Measurements from ENCODE around the gene RPS19.

Gene RPS19

DNA sequence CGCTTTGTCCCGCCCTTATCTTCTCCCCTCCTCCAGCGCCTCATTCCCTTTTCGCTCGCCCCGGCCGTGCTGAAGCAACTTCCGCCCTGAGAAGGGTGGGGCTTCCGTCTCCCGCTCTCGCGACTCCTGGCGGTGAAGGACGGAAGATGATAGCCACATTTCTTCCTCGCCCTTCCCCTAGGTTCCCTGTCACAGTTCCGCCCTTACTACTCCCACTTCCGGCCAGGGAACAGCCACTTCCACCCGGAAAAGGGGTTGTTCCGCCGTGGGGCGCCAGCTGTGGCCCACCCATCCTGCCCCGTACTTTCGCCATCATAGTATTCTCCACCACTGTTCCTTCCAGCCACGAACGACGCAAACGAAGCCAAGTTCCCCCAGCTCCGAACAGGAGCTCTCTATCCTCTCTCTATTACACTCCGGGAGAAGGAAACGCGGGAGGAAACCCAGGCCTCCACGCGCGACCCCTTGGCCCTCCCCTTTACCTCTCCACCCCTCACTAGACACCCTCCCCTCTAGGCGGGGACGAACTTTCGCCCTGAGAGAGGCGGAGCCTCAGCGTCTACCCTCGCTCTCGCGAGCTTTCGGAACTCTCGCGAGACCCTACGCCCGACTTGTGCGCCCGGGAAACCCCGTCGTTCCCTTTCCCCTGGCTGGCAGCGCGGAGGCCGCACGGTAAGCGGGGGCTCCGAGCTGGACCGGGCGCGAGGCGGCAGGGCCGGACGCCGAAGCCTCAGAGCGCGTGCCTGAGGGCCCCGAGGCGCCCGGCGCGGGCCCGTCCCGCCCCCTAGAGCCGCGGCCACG lies at the start of gene RPS19:
Gene RPS19 (plus strand): TSS at position 638 of the 801 bp plus-strand sequence. CDS start 520 bp downstream, outside the sequence.
- peak; percentile 98 for DNase-seq

DNA sequence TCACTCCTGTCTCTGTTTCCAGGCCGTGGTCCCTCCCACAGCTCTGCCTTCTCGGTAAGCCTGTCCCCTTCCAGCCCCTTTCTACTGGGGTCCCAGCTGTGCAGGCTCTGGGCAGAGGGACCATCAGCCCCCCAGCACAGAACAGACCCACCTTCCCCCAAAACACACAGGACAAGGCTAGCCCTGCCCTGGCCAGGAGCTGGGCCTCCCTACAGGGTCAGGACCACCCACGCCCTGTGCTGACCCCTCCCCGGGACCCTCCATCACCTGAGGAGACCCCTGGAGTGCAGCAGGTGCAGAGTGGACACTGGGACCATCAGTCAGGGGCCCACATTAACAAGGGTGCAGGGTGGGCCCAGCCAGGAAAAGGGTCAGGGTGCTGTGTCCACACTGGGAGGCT lies 49.8 kb upstream of the RPS19 start:
- no peak for DNase-seq

DNA sequence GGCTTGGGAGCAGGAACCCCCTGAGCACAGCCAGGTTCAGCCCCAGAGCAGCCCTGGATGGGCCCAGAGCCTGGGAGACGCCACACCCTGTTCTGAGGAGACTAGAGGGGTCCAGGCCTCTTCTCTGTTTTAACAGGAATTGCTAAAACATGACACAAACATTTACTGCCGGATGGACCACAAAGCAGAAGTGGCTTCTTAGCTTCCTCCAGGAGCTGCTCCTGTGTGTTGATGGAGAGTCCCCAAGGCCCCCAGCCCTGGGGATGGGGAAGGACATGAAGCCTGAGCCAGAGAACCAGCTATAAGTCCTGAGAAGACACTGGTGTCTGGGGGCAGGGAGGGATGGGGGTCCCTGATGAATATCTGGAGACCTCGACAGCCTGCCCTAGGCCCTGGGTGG lies 49.0 kb upstream of the RPS19 start:
- no peak for DNase-seq

DNA sequence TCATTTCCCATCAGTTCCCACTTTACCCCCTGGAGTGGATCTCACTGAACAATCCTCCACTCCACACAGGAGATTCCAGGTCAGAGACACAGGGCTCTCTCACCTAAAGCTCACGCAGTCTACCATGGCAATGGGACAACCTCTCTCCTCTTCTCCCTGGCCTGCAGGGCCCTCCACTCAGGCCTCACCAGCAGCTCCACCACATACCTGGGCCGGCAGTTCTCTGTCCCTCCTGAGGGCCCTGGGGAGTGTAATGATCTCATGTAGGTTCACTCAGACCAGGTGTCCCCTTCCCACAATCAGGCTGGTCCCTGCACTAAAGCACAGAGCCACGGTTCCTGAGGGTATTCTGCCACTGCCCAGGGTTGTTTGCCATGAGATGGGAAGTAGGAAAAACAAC lies 48.1 kb upstream of the RPS19 start:
- no peak for DNase-seq

DNA sequence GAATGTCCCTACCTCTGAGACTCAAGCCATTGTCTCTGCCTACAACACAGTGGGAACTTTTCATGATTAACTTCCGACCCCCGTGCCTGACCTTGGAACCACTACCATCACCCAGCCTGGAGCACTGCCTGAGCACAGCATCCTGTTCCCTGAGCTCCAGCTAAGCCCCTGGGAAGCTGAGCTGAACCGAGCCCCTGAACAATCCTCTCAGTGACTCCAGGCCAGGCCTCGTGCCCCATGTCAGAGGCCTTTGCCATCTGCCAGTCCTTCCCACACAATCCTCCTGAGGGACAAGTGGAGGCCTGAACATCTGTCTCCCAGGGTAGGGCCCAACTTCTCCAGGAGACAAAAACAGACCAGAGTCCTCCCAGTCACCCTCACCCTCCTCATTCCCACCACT lies 46.1 kb upstream of the RPS19 start:
- no peak for DNase-seq

DNA sequence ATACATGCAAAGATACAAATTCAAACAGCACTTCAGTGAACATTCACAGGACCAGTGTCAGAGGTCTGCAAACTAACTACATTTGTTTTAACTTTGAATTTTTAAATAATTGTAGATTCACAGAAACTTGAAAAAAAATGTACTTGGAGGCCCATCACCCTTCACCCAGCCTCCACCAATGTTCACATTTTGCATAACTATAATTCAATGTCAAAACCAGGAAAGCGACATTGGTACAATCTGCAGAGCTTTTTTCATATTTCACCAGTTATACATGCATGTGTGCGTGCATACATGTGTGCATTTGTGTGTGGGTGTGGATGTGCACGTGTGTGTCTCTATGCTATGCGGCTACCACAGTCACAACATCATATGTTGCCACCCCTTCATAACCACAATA lies 44.8 kb upstream of the RPS19 start:
- no peak for DNase-seq

DNA sequence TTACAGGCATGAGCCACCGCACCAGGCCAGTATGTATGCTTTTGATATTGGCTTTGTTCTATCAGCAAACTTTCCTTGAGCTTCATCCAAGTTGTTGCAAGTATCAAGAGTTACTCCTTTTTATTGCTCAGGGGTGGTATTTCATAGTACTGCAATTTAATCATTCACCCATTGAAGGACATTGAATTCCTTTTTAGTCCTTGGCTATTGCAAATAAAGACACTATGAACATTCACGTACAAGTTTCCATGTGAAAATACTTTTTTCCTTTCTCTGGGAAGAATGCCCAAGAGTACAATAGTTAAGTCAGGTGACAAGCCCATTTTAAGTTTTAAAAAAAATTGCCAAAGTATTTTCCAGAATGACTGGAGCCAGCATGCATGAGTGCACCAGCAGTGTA lies 43.3 kb upstream of the RPS19 start:
- DNase-seq = no peak

DNA sequence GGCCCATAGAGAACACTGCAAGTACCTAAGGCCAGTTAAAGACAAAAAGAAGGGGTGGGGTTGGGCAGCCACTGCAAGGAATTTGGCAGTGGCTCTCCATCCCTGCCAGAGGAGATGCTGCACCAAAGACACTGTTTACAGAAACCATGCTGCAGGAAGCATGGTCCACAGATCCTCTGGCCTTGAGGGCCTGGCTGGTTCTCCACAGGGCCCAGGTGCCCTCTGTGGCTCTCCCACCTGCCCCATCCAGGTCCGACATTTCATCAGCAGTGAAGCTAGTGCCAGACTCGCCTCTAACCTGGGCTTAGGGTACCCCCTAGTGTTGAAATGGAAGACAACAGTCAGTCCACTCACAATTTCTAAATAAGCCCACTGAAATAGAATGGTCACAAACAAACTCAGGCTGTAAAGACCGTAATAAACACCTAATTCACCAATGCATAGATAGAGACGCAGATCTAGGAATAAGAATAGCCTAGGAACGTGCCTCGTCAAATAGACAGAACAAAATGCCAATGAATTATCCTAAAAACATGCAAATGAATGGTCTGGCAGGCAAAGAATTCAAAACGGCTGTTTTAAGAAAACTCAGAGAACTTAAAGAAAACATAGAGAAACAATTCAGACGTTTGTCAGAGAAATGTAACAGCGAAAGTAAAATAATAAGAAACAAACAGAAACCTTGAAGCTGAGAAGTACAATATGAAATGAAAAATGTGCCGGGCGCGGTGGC lies 38.9 kb upstream of the RPS19 start:
- peak; percentile 81 for DNase-seq

DNA sequence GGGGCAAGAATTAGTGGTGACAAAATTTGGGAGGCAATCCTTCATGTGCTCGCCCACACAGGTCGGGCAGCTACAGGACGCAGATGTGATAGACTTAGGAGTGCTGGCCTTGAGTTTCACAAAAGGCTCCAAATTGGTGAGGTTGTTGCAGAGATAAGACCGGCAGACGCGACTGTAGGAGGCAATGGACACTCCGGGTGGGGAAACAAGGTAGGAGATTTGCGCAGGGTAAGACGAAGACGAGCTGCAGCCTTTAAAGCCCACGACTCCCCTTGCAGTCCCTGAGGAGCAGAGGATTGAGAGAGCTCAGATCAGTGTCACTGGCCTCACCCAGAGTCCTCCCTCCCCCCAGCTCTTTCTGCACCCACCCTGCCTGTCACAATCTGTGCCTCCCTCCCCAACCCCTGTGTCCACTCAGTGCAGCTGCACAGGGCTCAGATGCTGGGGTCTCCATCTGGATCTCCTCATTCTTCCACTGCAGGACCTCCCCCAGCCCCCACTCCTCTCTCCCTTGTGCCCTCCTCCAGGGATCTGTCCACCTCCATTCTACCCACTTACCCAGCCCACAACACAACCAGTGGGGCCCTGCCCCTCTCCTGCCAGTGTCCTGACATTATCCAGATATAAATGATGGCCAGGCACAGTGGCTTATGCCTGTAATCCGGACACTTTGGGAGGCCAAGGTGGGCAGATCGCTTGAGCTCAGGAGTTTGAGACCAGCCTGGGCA lies 21.9 kb upstream of the RPS19 start:
- no peak for DNase-seq

DNA sequence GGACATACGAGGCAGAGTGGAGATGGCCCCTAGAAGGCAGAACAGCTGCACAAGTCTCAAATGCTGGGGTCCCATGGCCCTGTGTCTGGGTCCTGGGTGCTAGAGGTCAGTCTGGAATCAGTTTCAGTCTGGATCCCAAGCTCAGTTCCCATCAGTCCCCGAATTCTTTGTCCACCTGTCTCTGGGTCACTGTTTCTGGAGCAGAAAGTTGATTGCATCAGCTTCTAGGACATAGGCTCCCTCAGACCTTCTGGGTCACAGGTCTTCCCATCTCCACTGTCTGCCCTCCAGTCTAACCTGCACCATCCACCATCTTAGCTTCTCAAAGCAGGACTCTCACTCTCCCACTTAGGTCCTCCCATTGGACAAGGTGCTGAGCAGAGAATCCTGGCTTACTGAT lies 20.8 kb upstream of the RPS19 start:
- no peak for DNase-seq

DNA sequence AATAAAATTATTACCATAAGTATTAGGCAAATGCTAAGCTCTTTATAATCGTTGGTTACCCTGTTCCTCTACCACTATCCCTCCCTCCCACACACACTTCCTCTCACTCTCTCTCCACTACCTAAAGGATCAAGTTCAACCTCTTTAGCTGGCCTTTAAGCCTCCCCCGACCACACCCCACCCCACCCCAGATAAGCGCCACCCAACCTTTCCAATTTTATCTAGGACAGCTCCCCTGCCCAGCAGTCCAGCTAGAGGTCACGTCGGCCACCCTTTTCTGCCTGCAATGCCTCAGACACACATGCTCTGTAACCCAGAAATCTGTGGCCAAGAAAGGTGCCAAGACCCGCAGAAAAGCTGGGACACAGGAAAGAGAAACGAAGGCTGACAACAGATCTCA lies 16.7 kb upstream of the RPS19 start:
- no peak for DNase-seq

DNA sequence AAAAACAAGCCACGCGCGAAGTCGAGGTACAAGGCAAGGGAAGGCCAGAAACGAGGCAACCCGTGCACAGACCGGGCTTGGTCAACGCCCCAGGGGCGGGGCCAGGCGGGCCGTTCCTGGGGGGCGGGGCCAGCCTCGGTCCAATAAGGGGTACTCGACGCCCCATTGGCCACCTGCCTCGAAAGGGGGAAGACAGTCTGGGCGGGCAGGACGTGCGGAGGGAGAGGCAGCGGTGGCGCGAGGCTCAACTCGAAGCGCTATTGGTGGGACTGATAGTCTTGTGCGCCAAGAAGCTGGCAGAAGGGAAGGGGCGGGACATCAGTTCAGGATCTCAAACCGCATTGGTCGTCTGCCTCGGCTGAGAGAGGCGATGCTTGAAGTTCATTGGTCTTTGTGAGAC lies 15.5 kb upstream of the RPS19 start, which contains the start of gene LYPD4:
Gene LYPD4 (minus strand): TSS at position 83 of the 400 bp plus-strand sequence. CDS start 5,398 bp downstream, outside the sequence.
- DNase-seq = no peak

DNA sequence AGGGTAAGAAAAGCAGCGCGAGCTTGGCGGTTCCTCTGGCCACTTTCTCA lies 15.2 kb upstream of the RPS19 start, which contains the start of gene DMRTC2:
Gene DMRTC2 (plus strand): TSS at position 42 of the 50 bp plus-strand sequence. CDS start 2,387 bp downstream, outside the sequence.
- no peak for DNase-seq

DNA sequence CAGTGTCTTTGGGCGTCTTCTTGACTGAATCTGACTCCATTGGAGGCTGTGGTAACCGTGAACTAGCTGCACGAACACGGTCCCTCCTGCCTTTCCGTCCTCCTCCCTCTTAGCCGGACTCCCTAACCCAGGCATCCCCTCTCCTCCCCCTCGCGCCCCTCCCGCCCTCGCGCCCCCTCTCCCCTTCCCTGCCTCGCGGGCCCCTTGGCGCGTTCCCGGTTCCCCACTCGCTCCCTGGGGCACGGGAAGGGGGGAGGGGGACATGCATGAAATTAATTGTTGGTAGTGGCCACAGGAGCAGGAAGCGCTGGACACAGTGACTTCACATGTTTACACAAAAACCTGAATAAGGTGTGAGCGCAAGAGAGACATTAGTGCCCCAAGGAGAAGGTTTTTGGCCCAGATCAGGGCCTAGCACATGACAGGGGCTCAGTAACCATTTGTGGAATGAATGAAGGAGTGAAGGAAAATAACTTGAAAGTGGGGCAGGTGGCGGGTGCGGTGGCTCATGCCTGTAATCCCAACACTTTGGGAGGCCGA lies 14.9 kb upstream of the RPS19 start:
- no peak for DNase-seq

DNA sequence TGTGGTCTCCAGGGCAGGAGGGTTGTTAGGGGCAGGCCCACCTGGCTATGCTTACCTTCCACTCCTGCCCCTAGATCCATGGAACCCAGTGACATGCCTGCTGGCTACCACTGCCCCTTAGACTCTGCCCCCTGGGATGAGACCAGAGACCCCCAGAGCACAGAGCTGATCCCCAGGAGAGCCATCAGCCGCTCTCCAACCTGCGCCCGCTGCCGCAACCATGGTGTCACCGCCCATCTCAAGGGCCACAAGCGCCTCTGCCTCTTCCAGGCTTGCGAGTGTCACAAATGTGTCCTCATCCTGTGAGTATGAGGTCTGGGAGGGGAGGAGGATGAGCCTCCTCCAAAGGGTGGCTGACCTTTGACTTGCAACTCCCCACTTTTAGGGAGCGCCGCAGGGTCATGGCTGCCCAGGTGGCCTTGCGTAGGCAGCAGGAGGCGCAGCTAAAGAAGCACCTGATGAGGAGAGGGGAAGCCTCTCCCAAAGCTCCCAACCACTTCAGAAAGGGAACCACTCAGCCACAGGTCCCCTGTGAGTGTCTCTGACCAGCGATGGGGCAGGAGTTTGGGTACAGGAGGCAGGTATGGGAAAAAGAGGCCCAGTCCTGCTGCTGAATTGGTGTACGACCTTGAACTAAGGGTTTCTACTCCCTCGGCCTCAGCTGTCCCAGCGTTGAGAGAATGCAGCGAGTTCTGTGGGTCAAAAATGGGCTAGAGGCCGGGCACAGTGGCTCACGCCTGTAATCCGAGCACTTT lies 12.5 kb upstream of the RPS19 start:
- no peak for DNase-seq

DNA sequence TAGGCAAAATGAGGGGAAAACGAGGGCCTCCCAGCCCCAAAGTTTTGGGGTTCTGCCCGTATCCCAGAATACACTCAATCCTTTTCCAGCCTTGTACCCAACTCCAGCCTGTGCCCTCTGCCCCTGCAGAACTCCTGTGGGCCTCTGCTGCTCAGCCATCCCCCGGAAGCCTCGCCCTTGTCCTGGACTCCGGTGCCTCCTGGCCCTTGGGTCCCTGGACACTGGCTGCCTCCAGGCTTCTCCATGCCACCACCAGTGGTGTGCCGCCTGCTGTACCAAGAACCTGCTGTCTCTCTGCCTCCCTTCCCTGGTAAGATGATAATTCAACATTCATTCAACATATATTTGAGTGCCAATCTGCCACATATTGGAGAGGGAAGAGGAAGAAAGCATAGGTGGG lies 11.4 kb upstream of the RPS19 start:
- DNase-seq = no peak

DNA sequence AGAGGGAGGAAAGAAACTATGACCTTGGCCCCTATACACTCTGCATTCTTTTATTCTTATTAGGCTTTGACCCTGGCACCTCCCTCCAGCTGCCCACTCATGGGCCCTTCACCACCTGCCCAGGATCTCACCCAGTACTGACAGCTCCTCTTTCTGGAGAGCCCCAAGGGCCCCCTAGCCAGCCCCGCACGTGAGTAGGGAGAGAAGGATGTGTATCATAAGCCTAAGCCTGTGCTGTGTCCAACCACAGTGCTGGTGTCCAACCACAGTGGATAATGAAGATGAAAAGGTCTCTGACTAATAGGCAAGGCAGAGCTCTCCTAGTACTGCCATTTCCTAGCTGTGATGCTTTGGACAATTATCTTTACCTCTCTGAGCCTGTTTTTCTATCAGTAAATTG lies 11.0 kb upstream of the RPS19 start:
- no peak for DNase-seq

DNA sequence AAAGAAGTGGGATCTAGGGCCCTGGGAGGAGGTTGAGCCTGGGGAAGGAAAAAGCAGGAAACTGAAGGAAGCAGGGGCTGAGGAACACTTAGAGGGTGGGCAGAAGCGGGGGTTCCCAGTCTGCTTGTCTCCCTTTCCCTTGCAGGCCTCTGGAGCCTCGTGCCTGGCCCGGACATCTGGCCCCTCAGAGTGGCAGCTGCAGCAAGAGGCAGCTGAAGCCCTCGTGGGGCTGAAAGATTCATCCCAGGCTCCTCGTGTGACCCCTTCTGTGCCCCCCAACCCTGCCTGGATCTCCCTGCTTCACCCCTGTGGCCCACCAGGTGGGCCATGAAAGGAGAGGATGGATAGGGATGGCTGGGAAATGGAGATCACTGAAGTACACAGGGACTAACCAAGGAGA lies 9.7 kb upstream of the RPS19 start:
- no peak for DNase-seq

DNA sequence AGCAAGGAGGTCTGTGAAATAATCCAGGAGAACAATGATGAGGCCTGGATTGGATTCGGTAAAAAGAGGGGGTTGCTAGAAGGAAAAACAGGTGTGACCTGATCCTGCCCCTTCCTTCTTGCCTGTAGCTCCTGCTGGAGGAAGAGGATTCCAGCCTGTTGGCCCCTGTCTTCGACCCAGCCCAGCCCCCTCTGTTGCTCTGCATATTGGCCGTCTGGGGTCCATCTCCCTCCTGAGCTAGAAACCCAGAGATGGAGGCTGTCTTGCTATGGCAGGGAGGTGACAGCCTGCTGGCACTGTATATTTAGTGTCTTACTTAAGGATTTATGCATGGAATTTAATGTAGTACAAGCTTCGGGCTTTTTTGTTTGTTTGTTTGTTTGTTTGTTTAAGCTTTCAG lies 8.6 kb upstream of the RPS19 start:
- DNase-seq = no peak

DNA sequence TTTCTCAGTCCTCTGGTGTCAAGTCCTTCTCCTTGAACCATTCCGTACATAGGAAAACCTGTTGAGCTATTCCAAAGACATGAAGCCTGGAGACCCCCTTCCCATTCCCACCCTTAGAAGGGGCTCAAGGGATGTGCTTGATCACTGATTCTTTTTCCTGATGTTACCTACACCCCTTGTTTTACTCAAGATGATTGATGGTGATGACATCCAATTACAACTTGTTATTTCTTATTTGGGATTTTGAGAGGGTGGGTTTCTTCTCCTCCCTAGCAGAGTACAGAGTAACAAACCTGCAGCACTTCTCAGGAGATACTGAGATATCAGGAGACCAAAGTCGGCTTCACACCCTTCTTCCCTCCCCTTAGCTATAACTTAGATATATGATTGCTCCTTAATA lies 6.7 kb upstream of the RPS19 start:
- DNase-seq = no peak

DNA sequence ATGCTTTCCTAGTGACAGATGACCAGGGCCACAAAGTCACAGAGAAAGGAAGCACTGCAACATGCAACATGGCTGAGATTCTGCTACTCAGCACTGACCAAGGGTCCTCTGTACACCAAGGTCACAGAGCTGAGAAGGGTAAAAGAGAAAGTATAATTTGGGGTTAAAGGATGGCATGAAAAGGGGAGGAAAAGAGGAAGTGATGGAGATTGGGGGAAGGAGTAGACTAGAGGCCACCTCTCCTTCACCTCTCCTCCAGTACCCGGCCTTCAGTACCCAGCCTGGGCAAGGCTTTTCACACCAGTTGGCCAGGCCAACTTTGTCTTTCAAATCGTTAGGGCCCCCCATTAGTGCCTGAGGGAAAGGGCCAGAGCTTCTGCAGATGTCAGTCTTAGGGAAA lies 6.3 kb upstream of the RPS19 start:
- no peak for DNase-seq

DNA sequence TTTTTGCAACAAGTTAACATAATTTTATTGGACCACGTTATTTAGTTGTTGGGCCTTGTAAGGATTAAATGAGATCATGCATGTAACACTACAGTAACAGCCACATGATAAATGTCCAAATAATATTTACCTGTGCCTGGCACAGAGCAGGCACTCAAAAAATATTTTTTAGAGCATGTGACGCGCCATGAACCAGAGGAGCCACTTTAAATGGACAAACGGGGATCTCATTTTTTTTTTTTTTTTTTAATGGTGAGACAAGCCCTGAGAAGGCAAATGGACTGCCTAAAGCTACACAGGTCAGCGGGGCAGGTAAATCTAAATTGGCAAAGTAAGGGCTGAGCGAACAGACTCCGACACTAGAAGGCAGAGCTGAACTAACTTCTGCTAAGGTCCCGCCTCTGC lies 840 bp upstream of the RPS19 start:
- DNase-seq = no peak

DNA sequence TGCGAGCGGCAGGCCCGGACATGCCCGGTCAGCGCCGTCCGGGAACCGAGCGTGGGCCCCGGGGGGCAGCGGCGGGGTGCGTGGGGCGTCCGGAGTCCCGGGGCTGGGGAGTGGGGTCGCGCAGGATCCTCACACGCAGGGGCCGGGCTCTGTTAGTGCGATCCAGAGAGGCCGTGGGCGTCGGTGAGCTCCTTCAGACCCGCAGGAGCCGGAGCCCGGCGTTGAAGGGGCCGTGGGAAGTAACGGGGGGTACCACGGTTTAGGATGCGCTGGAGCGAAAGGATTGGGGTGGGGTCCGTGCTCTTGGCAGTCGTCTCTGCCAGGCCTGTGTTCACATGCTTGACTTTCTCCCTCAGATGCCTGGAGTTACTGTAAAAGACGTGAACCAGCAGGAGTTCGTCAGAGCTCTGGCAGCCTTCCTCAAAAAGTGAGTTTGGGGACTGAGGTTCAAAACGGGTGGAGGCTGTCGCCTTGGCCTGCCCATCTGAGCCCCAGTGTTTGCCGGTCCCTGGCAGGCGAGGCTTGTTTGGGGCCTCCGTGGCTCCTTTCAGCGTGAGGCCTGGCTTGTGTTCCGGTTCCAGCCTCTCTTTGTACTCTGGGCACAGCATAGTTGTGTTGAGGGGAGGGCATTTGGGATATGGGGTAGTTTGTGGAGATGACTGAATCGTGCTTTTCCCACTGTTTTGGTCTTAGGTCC lies 512 bp downstream of the RPS19 start:
- no peak for DNase-seq

All from NCI-H748 treated with DMSO at 0.1 percent for 48 hours (cell line).